ENCODE data around the gene DLX4. TPM values are rescaled to one million over a fixed set of nuclear protein-coding genes. Genes with fewer than 3 reads are reported as not detected.

Gene DLX4
- polyA plus RNA-seq, 1 donor from 2014 or later: not detected

- Histone ChIP-seq H3K9me2 (ENCODE audit: insufficient read depth, low read length) (no peaks in the 10 kb centered on the region), H4K20me1 (ENCODE audit: insufficient read depth) (no peaks in the 10 kb centered on the region), H3K9ac (ENCODE audit: low read length) (no peak overlapping the region), H3K79me2 (replicated peaks; ENCODE audit: insufficient read depth, low read length) (no peaks in the 10 kb centered on the region), H3K27ac (ENCODE audit: low read length) (no peak overlapping the region), H3F3A (ENCODE audit: insufficient read depth, low read length, poor library complexity, severe bottlenecking) (no peaks in the 10 kb centered on the region), H3K4me3 (ENCODE audit: low read length) (no peak overlapping the region), H3K36me3 (ENCODE audit: insufficient read depth, low read length) (no peaks in the 10 kb centered on the region), H3K4me2 (ENCODE audit: low read length) (no peak overlapping the region), H2AFZ (ENCODE audit: low read depth, low read length) (no peak overlapping the region), H3K27me3 (ENCODE audit: insufficient read depth, low read depth, low read length) (peaks cover 100% of the 10 kb centered on the region), H3K9me3 (ENCODE audit: low read length) (no peaks in the 10 kb centered on the region)
- no peak for TF ChIP-seq SMC3 (conservative IDR thresholded peaks at IDR 0.05; ENCODE audit: poor library complexity)
- TF ChIP-seq MXI1 (conservative IDR thresholded peaks at IDR 0.05; ENCODE audit: poor library complexity, severe bottlenecking): no peak
- TF ChIP-seq TAF1 (IDR thresholded peaks at IDR 0.05; ENCODE audit: low read depth): no peak
- TF ChIP-seq, protein P1, sequence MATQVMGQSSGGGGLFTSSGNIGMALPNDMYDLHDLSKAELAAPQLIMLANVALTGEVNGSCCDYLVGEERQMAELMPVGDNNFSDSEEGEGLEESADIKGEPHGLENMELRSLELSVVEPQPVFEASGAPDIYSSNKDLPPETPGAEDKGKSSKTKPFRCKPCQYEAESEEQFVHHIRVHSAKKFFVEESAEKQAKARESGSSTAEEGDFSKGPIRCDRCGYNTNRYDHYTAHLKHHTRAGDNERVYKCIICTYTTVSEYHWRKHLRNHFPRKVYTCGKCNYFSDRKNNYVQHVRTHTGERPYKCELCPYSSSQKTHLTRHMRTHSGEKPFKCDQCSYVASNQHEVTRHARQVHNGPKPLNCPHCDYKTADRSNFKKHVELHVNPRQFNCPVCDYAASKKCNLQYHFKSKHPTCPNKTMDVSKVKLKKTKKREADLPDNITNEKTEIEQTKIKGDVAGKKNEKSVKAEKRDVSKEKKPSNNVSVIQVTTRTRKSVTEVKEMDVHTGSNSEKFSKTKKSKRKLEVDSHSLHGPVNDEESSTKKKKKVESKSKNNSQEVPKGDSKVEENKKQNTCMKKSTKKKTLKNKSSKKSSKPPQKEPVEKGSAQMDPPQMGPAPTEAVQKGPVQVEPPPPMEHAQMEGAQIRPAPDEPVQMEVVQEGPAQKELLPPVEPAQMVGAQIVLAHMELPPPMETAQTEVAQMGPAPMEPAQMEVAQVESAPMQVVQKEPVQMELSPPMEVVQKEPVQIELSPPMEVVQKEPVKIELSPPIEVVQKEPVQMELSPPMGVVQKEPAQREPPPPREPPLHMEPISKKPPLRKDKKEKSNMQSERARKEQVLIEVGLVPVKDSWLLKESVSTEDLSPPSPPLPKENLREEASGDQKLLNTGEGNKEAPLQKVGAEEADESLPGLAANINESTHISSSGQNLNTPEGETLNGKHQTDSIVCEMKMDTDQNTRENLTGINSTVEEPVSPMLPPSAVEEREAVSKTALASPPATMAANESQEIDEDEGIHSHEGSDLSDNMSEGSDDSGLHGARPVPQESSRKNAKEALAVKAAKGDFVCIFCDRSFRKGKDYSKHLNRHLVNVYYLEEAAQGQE (IDR thresholded peaks at IDR 0.05; ENCODE audit: borderline replicate concordance): no peak
- TF ChIP-seq EP300 (conservative IDR thresholded peaks at IDR 0.05; ENCODE audit: poor library complexity, severe bottlenecking): no peak
- TF ChIP-seq POLR2AphosphoS5 (IDR thresholded peaks at IDR 0.05): no peak
- TF ChIP-seq RAD21 (conservative IDR thresholded peaks at IDR 0.05): no peak
- no peak for TF ChIP-seq EZH2 (IDR thresholded peaks at IDR 0.05; ENCODE audit: borderline replicate concordance, insufficient read depth, low read length, poor library complexity, severe bottlenecking)
- TF ChIP-seq, protein P2, sequence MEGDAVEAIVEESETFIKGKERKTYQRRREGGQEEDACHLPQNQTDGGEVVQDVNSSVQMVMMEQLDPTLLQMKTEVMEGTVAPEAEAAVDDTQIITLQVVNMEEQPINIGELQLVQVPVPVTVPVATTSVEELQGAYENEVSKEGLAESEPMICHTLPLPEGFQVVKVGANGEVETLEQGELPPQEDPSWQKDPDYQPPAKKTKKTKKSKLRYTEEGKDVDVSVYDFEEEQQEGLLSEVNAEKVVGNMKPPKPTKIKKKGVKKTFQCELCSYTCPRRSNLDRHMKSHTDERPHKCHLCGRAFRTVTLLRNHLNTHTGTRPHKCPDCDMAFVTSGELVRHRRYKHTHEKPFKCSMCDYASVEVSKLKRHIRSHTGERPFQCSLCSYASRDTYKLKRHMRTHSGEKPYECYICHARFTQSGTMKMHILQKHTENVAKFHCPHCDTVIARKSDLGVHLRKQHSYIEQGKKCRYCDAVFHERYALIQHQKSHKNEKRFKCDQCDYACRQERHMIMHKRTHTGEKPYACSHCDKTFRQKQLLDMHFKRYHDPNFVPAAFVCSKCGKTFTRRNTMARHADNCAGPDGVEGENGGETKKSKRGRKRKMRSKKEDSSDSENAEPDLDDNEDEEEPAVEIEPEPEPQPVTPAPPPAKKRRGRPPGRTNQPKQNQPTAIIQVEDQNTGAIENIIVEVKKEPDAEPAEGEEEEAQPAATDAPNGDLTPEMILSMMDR (IDR thresholded peaks at IDR 0.05; ENCODE audit: poor library complexity, severe bottlenecking): no peak
Measured at GRCh38 chr17:49967205-49967604, 1.8 kb upstream of the DLX4 start.

DNA sequence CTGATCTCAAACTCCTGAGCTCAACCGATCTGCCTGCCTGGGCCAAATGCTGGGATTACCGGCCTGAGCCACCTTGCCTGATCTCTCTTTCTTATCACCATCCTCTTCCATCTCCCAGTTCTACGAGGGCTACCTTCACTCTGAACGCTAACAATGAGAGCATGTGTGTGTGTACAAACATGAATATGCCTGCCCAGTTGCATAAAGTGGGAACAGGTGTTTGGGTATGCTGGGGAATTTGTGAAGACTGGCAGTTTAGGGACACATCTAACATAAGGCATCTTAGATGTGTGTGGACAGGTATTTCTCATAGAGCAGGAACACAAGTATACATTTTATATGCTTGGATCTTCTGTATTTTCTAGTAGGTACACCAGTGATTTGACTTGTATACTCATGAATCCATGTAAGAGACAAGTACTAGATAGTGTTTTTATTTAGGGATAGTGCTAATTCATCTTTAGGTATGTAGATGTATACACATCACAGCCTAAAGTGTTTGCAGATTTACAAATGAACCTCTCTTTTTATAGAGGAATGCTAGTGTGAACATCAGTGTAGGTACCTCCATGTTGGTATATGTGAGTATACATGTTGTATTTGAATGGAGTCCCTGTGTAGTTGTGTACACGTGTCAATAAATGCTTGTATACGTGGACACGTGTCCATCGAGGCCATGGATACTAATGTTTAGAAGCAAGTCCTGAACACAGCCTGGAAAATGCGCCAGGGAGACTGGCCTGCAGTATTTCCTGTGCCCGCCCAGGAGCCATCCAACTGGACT is 1.2 kb upstream of the DLX4 start:
- H3K36me3 ChIP-seq (ENCODE audit: insufficient read depth, low read length): no peaks in the 10 kb centered on the region
- no peak overlapping the region for H3K4me3 ChIP-seq (ENCODE audit: low read length)
- H3K27me3 ChIP-seq (ENCODE audit: insufficient read depth, low read depth, low read length): peaks cover 100% of the 10 kb centered on the region
- H3K79me2 ChIP-seq (replicated peaks; ENCODE audit: insufficient read depth, low read length): no peaks in the 10 kb centered on the region
- H4K20me1 ChIP-seq (ENCODE audit: insufficient read depth): no peaks in the 10 kb centered on the region
- no peaks in the 10 kb centered on the region for H3K9me3 ChIP-seq (ENCODE audit: low read length)
- H3F3A ChIP-seq (ENCODE audit: insufficient read depth, low read length, poor library complexity, severe bottlenecking): no peaks in the 10 kb centered on the region
- H3K9ac ChIP-seq (ENCODE audit: low read length): no peak overlapping the region
- H3K27ac ChIP-seq (ENCODE audit: low read length): no peak overlapping the region
- H2AFZ ChIP-seq (ENCODE audit: low read depth, low read length): no peak overlapping the region
- no peak overlapping the region for H3K4me2 ChIP-seq (ENCODE audit: low read length)
- no peaks in the 10 kb centered on the region for H3K9me2 ChIP-seq (ENCODE audit: insufficient read depth, low read length)
- TF ChIP-seq TAF1 (IDR thresholded peaks at IDR 0.05; ENCODE audit: low read depth) (no peak), SMC3 (conservative IDR thresholded peaks at IDR 0.05; ENCODE audit: poor library complexity) (no peak), EP300 (conservative IDR thresholded peaks at IDR 0.05; ENCODE audit: poor library complexity, severe bottlenecking) (no peak), RAD21 (conservative IDR thresholded peaks at IDR 0.05) (no peak), POLR2AphosphoS5 (IDR thresholded peaks at IDR 0.05) (no peak), MXI1 (conservative IDR thresholded peaks at IDR 0.05; ENCODE audit: poor library complexity, severe bottlenecking) (no peak), EZH2 (IDR thresholded peaks at IDR 0.05; ENCODE audit: borderline replicate concordance, insufficient read depth, low read length, poor library complexity, severe bottlenecking) (no peak)
- TF ChIP-seq, protein P2 (IDR thresholded peaks at IDR 0.05; ENCODE audit: poor library complexity, severe bottlenecking): no peak
- TF ChIP-seq, protein P1 (IDR thresholded peaks at IDR 0.05; ENCODE audit: borderline replicate concordance): no peak
